NCI-H2227 (cell line): ENCODE results near the gene RMND5B.
"Not testable (repeated sequence)": the region's sequence is repeated elsewhere in the genome, so short reads cannot be mapped to it uniquely, and the experiment has no call there.

Experiments
- DNase-seq: peaks from one replicate; lab custom pipeline; 2025; ENCODE audit not compliant: unreplicated experiment; lab: John Stamatoyannopoulos, UW

RMND5B gene

GRCh38 chr5:178165581-178165980 is 34.8 kb downstream of the RMND5B start:
- no peak for DNase-seq

GRCh38 chr5:178170455-178170854 is 39.6 kb downstream of the RMND5B start:
- no peak for DNase-seq

GRCh38 chr5:178174456-178174855 is 43.6 kb downstream of the RMND5B start:
- no peak for DNase-seq

GRCh38 chr5:178176791-178177190 is 46.0 kb downstream of the RMND5B start:
- DNase-seq, result no peak

GRCh38 chr5:178177569-178177968 is 46.8 kb downstream of the RMND5B start:
- DNase-seq, result no peak

GRCh38 chr5:178180141-178180863 is 49.5 kb downstream of the RMND5B start:
- DNase-seq, result no peak

GRCh38 chr5:178182158-178182876 is 51.5 kb downstream of the RMND5B start:
- no peak for DNase-seq

GRCh38 chr5:178186427-178186826 is 55.6 kb downstream of the RMND5B start:
- DNase-seq, result no peak

GRCh38 chr5:178187014-178187413 is 56.2 kb downstream of the RMND5B start, which contains the start of gene GMCL2:
TSS of gene GMCL2 (minus strand) at chr5:178187371. CDS start at chr5:178187299, 72 bp downstream.
- no peak for DNase-seq

GRCh38 chr5:178189433-178189832 is 58.6 kb downstream of the RMND5B start:
- DNase-seq, result no peak

GRCh38 chr5:178191661-178192060 is 60.8 kb downstream of the RMND5B start:
- DNase-seq, result no peak

GRCh38 chr5:178192244-178192643 is 61.4 kb downstream of the RMND5B start:
- no peak for DNase-seq

GRCh38 chr5:178192787-178193186 is 62.0 kb downstream of the RMND5B start:
- no peak for DNase-seq

- DNase-seq, result no peak
Observed at GRCh38 chr5:178193251-178193809, 62.5 kb downstream of the RMND5B start.

- DNase-seq, result no peak
Observed at GRCh38 chr5:178194026-178194425, 63.2 kb downstream of the RMND5B start.

GRCh38 chr5:178196281-178196812 is 65.5 kb downstream of the RMND5B start:
- DNase-seq, result no peak

- DNase-seq, result no peak
Observed at GRCh38 chr5:178196986-178197385, 66.2 kb downstream of the RMND5B start.

GRCh38 chr5:178198151-178198550 is 67.3 kb downstream of the RMND5B start:
- not testable (repeated sequence) for DNase-seq

- no peak for DNase-seq
Observed at GRCh38 chr5:178198706-178199105, 67.9 kb downstream of the RMND5B start.

- DNase-seq, result no peak
Observed at GRCh38 chr5:178199581-178200434, 69.0 kb downstream of the RMND5B start.
